Measurements from ENCODE around the gene RPL7L1. TPM values are rescaled to one million over a fixed set of nuclear protein-coding genes. Genes with fewer than 3 reads are reported as not detected.

Gene RPL7L1
- total RNA-seq (10 to 100 TPM; 23.7 to 43.9 (median 39.2) TPM), polyA plus RNA-seq (10 to 100 TPM; 29.5 to 34.4 TPM)

GRCh38 chr6:42879372-42880239 lies at the start of gene RPL7L1:
RPL7L1 (plus strand) TSS chr6:42879616; CDS start chr6:42879911, 295 bp downstream.
- TF ChIP-seq CTCF (IDR thresholded peaks at IDR 0.05) = peak in 1 of 4 donors; percentile 12
- Histone ChIP-seq H3K4me1 (peaks cover 0 to 11% (median 5%) of the 10 kb centered on the region in 3 donors), H3K36me3 (peaks cover 0 to 13% (median 12%) of the 10 kb centered on the region in 3 donors), H3K4me3 (peak within 1 kb of the TSS; percentile 33 to 64 (median 49)), H3K27ac (peak within 1 kb of the TSS; percentile 74 to 96 (median 92)), H3K9me3 (no peaks in the 10 kb centered on the region), H3K27me3 (no peaks in the 10 kb centered on the region)
- FAIRE-seq = no peak
- DNase-seq = peak; percentile 73 to 88 (median 84)
- ATAC-seq = peak; percentile 95 to 98 (median 96)
- intact Hi-C loops (cut with DNase I) = loop anchor here in 1 of 3 donors (5.0 kb wide), 1 partner anchor 217 kb away; no protein-coding TSS in a partner anchor
- WGBS, 2 donors = 0% methylated on average over 41 of the region's 41 CpGs

DNA sequence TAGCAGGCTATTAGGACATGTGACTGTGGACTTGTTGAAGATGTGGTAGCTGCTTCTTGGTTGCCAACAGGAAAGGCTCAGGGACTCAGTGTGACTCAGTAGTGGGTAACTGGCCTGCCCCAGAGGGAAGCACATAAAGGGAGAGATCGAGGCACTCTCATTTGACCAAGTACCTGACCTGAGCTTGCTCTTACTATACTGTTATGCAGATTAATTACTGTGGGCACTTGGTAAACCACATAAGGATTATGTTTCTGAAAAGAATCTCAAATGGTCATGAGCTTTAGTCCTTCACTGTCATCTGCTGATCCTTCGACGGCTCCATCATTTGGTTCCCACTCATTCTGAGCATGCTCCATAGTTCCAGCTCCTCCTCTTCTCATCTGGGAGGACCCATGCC lies 48.2 kb upstream of the RPL7L1 start:
- TF ChIP-seq CTCF (IDR thresholded peaks at IDR 0.05) = no peak
- intact Hi-C loops (cut with DNase I) = no loop called here
- DNase-seq (no peak), ATAC-seq (no peak), FAIRE-seq (no peak)
- H3K27ac ChIP-seq = no peak overlapping the region
- H3K27me3 ChIP-seq = no peaks in the 10 kb centered on the region
- no peak overlapping the region for H3K4me3 ChIP-seq
- WGBS, 2 donors = 90 to 93% methylated on average over 3 of the region's 3 CpGs
- no peaks in the 10 kb centered on the region for H3K9me3 ChIP-seq
- H3K36me3 ChIP-seq = peaks cover 0 to 33% (median 14%) of the 10 kb centered on the region in 3 donors
- H3K4me1 ChIP-seq = no peaks in the 10 kb centered on the region

DNA sequence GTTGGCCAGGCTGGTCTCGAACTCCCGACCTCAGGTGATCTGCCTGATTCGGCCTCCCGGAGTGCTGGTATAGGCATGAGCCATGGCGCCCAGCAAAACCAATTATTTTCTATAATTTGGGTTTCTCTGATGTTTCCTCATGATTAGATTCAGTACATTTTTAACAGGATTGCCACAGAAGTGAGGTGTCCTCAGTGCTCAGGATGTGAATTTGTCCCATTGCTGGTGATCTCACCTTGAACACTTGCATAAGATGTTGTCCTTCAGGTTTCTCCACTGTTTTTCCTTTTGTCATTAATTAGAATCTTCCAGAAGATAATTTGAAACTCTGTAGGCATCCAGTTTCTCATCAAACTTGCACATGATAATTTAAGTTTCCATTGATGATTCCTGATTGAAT lies 45.4 kb upstream of the RPL7L1 start:
- peaks cover 0 to 26% (median 8%) of the 10 kb centered on the region in 3 donors for H3K36me3 ChIP-seq
- H3K4me1 ChIP-seq = no peaks in the 10 kb centered on the region
- H3K9me3 ChIP-seq = no peaks in the 10 kb centered on the region
- intact Hi-C loops (cut with DNase I) = no loop called here
- no peak overlapping the region for H3K4me3 ChIP-seq
- no peak overlapping the region for H3K27ac ChIP-seq
- FAIRE-seq (no peak), ATAC-seq (no peak), DNase-seq (no peak)
- no peak for TF ChIP-seq CTCF (IDR thresholded peaks at IDR 0.05)
- no peaks in the 10 kb centered on the region for H3K27me3 ChIP-seq
- WGBS, 2 donors = 96 to 98% methylated on average over 5 of the region's 5 CpGs

GRCh38 chr6:42841844-42842584 lies 37.4 kb upstream of the RPL7L1 start:
- Histone ChIP-seq H3K27me3 (no peaks in the 10 kb centered on the region), H3K36me3 (no peaks in the 10 kb centered on the region), H3K9me3 (no peaks in the 10 kb centered on the region), H3K4me1 (no peaks in the 10 kb centered on the region), H3K27ac (no peak overlapping the region), H3K4me3 (no peak overlapping the region)
- DNase-seq (no peak), ATAC-seq (no peak), FAIRE-seq (no peak)
- TF ChIP-seq CTCF (IDR thresholded peaks at IDR 0.05) = no peak
- intact Hi-C loops (cut with DNase I) = no loop called here
- 86% methylated on average over 6 of the region's 6 CpGs for WGBS, 2 donors
